Measurements from ENCODE around the gene EXOSC3.

The EXOSC3 gene

DNA sequence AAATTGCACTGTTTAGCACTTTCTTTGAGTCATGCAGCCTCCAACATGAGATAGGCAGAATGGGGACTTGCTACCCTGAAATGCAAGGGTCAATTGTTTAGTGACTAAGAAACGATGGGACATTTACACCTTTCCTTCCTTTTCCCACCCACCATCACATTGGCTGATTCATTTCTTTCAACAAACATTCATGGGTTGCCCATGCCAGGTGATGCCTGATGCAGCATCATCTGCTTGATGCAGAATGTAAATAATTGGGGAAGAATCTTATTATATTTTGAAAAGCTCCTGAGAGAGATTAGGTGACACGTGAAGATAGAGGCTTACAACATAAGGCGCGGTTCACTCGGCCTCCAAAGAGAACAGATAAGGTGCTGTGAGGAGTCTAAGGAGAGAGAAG is 35.7 kb downstream of the EXOSC3 start:
- no peak for DNase-seq (ENCODE audit: low spot score)
- in situ Hi-C loops (cut with MboI; ENCODE audit: low sequenced_read_pairs, unreplicated experiment), result loop anchor here (25.0 kb wide), 1 partner anchor 613 kb away; no protein-coding TSS in a partner anchor
- TF ChIP-seq, protein P1, sequence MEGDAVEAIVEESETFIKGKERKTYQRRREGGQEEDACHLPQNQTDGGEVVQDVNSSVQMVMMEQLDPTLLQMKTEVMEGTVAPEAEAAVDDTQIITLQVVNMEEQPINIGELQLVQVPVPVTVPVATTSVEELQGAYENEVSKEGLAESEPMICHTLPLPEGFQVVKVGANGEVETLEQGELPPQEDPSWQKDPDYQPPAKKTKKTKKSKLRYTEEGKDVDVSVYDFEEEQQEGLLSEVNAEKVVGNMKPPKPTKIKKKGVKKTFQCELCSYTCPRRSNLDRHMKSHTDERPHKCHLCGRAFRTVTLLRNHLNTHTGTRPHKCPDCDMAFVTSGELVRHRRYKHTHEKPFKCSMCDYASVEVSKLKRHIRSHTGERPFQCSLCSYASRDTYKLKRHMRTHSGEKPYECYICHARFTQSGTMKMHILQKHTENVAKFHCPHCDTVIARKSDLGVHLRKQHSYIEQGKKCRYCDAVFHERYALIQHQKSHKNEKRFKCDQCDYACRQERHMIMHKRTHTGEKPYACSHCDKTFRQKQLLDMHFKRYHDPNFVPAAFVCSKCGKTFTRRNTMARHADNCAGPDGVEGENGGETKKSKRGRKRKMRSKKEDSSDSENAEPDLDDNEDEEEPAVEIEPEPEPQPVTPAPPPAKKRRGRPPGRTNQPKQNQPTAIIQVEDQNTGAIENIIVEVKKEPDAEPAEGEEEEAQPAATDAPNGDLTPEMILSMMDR (IDR thresholded peaks at IDR 0.05; ENCODE audit: borderline replicate concordance, control extremely low read depth, extremely low read depth, insufficient read depth, missing control alignments), result no peak

DNA sequence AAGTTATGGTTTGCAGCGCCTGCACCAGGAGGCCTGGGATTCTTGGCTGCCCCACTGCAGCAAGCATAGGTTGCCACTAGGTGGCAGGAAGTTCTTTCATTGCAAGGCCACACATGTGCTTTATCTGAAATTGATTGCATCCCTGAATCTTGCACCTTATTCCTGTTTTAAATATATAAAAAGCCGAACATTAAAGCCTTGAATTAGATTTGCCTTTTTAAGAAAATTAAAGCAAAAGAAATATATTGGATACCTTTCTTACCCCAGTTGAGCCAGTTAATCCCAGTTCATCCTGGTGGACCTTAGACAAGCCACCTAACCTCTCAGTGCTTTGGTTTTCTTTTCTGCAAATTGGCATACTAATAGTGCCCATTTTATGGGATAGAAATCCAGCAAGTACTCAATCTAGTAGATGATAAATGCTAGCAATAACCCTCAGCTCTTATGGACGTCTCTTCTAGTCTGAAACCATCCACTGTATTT is 37.6 kb downstream of the EXOSC3 start:
- peak; percentile 87 for DNase-seq (ENCODE audit: low spot score)
- TF ChIP-seq, protein P1 (IDR thresholded peaks at IDR 0.05; ENCODE audit: borderline replicate concordance, control extremely low read depth, extremely low read depth, insufficient read depth, missing control alignments), result peak; percentile 85
- in situ Hi-C loops (cut with MboI; ENCODE audit: low sequenced_read_pairs, unreplicated experiment), result loop anchor here (25.0 kb wide), 1 partner anchor 615 kb away; no protein-coding TSS in a partner anchor

DNA sequence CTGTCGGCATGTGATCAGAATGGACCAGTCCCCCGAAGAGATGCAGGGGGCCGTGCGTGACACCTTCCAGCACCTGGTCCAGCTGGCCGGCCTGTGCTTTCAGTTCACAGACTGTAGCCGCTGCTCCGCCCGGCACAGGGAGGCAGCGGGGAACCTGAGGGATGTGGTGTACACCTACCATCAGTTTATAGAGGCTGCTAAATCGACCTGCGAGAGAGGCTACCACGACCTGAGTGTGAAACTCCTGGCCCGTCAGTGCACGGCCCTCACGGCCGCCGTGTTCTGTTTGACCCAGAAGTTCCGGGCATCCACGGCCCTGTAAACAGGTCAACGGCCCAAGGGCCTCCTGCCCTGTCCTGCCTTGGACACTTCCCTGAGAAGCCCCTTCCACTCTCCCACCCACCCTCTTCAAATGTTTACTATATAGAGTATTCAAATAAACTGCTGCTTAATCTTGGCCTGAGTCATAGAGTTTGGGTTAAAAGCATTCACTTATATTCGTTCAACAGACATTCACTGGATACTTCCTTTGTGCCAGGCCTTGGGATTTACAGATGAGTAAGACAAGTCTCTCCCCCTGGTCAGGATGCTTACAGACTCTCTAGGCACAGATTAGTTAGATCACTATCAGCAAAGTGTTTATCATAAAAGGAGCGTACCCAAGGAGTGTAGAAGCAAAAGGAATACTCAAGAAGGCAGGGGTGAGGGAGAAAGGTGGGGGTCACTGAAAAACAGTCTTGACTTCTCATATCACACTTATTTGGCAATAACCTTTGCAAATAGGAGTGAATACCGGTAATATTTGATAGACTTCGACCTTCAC is 38.2 kb downstream of the EXOSC3 start:
- in situ Hi-C loops (cut with MboI; ENCODE audit: low sequenced_read_pairs, unreplicated experiment), result loop anchor here (25.0 kb wide), 1 partner anchor 616 kb away; no protein-coding TSS in a partner anchor
- TF ChIP-seq, protein P1 (IDR thresholded peaks at IDR 0.05; ENCODE audit: borderline replicate concordance, control extremely low read depth, extremely low read depth, insufficient read depth, missing control alignments), result no peak
- no peak for DNase-seq (ENCODE audit: low spot score)

DNA sequence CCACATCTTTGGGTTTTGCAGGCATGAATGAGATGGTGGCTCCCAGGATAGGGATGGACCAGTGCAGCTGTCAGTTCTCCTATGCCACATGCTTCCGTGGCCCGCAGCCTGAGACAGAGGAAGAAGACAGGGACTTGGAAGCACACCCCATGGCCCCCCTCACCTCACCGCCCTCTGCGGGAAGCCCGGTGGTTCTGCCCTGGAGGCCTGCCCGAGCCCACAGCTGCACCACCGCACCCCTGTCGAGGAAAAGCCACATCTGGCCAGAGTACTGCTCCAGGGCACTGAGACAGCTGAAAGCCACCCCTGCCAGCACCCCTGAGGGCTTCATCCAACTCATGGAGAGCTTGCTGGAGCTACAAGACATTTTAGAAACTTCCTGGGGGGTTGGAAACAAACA is 38.9 kb downstream of the EXOSC3 start:
- in situ Hi-C loops (cut with MboI; ENCODE audit: low sequenced_read_pairs, unreplicated experiment), result loop anchor here (25.0 kb wide), 1 partner anchor 616 kb away; no protein-coding TSS in a partner anchor
- TF ChIP-seq, protein P1 (IDR thresholded peaks at IDR 0.05; ENCODE audit: borderline replicate concordance, control extremely low read depth, extremely low read depth, insufficient read depth, missing control alignments), result no peak
- DNase-seq (ENCODE audit: low spot score), result no peak

DNA sequence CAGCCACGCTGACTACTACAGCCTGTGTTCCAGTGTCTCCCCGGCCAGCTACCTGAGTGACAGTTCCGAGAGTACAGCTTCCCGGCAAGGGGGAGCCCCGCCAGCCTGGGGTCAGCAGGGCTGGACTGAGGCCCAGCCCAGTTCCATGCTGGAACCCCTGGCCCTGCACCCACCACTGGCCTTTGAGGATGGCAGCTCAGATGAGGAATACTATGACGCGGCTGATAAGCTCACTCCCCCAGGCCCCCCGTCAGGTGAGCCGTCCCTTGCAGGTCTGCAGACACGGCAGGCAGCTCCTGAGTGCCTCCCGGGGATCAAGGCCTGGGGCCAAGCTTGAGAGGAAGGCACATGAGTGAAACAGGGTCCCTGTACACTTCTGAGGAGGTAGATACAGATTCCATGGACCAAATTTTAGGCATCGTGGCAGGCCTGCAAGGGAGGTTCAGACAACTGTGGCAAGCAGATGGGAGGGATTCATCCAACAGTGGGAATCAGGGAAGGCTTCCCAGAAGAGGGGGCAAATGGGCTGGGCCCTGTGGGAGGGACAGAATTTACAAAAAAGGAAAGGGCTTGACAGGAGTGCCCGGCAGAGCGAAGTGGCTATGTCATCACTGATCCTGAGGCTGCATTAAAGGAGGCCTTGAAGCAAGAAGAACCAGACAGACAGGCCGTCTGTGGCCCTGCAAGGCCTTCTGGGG is 44.1 kb downstream of the EXOSC3 start:
- no peak for DNase-seq (ENCODE audit: low spot score)
- TF ChIP-seq, protein P1 (IDR thresholded peaks at IDR 0.05; ENCODE audit: borderline replicate concordance, control extremely low read depth, extremely low read depth, insufficient read depth, missing control alignments), result no peak
- in situ Hi-C loops (cut with MboI; ENCODE audit: low sequenced_read_pairs, unreplicated experiment), result loop anchor here (25.0 kb wide), 1 partner anchor 622 kb away; no protein-coding TSS in a partner anchor

DNA sequence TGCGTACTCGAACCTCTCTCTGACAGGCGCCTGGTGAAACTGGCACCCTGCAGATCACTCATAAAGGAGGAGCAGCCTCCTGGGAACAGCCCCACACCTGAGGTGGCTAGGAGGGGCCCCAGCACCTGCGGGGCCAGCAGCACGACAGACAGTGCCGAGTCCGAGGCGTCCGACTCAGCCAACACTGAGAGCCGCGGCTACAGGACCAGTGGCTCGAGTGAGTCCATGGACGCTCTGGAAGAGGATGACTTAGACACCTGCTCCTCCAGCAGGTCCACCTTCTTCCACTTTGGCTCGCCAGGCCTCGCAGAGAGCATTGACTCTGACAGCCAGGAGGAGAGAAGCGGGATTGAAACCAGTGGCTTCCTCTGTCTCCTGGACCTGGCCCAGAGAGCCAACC is 44.7 kb downstream of the EXOSC3 start:
- in situ Hi-C loops (cut with MboI; ENCODE audit: low sequenced_read_pairs, unreplicated experiment), result loop anchor here (25.0 kb wide), 1 partner anchor 622 kb away; no protein-coding TSS in a partner anchor
- TF ChIP-seq, protein P1 (IDR thresholded peaks at IDR 0.05; ENCODE audit: borderline replicate concordance, control extremely low read depth, extremely low read depth, insufficient read depth, missing control alignments), result no peak
- no peak for DNase-seq (ENCODE audit: low spot score)
